ENCODE data around the gene SLC9A8.

The SLC9A8 gene

DNA sequence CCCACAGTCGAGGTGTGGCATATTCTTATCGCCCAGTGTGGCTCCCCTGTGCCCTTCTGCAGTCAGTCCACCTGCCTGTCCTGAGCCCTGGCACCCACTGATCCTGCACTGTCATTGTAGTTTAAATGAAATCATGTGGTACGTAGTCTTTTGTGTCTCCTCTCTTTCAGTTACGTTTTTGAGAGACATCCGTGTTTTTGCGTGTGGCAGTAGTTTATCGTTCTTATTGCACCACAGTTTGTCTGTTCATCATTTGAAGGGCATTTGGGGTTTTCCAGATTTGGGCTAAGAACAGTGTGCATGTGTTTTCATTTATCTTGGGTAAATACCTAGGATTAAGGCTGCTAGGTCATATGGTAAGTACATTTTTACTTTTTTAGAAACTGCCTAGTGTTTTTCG is 53.4 kb downstream of the SLC9A8 start:
- DNase-seq = no peak
- Mint-ChIP-seq H3K27me3 (no peaks in the 10 kb centered on the region), H3K4me3 (no peak overlapping the region), H3K4me1 (no peaks in the 10 kb centered on the region), H3K27ac (no peak overlapping the region), H3K9me3 (no peaks in the 10 kb centered on the region)
- no peak for ATAC-seq

GRCh38 chr20:49867453-49868215 is 55.0 kb downstream of the SLC9A8 start:
- peak overlapping the region; percentile 13 to 27 for H3K27ac Mint-ChIP-seq
- no peaks in the 10 kb centered on the region for H3K9me3 Mint-ChIP-seq
- no peak for DNase-seq
- no peak overlapping the region for H3K4me3 Mint-ChIP-seq
- H3K27me3 Mint-ChIP-seq = no peaks in the 10 kb centered on the region
- no peaks in the 10 kb centered on the region for H3K4me1 Mint-ChIP-seq
- ATAC-seq = no peak

DNA sequence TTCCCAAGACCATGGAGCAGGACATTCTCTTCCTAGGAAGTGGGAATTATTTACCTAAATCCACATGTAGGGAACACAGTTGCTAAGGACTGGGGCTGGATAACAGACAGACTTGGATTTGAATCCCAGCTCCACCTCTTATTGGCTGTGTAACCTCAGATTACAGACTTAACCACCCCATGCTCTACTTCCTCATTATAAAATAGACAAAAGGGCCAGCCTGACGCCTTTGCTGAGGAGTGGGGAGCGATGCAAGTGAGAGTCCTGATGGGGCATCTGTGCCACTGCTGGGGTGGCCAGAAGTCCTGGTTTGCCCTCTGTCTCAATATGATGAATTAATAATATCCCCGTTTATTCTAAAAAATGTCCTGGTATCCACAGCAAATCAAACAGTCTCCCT is 55.9 kb downstream of the SLC9A8 start:
- no peak for ATAC-seq
- no peak overlapping the region for H3K27ac Mint-ChIP-seq
- H3K4me1 Mint-ChIP-seq = no peaks in the 10 kb centered on the region

GRCh38 chr20:49868964-49869363 is 56.3 kb downstream of the SLC9A8 start:
- Mint-ChIP-seq H3K27me3 (no peaks in the 10 kb centered on the region), H3K4me1 (no peaks in the 10 kb centered on the region), H3K4me3 (no peak overlapping the region), H3K9me3 (no peaks in the 10 kb centered on the region), H3K27ac (peak overlapping the region in 1 of 2 donors; percentile 71)
- no peak for DNase-seq
- no peak for ATAC-seq

More for the DNA sequence above, 55.9 kb downstream of the SLC9A8 start:
- DNase-seq = no peak
- no peaks in the 10 kb centered on the region for H3K27me3 Mint-ChIP-seq
- H3K9me3 Mint-ChIP-seq = no peaks in the 10 kb centered on the region
- H3K4me3 Mint-ChIP-seq = no peak overlapping the region

- no peak overlapping the region for H3K4me3 Mint-ChIP-seq
- peak overlapping the region in 1 of 2 donors; percentile 23 for H3K27ac Mint-ChIP-seq
- no peaks in the 10 kb centered on the region for H3K4me1 Mint-ChIP-seq
These were observed 57.6 kb downstream of the SLC9A8 start for GRCh38 chr20:49870261-49870660.

DNA sequence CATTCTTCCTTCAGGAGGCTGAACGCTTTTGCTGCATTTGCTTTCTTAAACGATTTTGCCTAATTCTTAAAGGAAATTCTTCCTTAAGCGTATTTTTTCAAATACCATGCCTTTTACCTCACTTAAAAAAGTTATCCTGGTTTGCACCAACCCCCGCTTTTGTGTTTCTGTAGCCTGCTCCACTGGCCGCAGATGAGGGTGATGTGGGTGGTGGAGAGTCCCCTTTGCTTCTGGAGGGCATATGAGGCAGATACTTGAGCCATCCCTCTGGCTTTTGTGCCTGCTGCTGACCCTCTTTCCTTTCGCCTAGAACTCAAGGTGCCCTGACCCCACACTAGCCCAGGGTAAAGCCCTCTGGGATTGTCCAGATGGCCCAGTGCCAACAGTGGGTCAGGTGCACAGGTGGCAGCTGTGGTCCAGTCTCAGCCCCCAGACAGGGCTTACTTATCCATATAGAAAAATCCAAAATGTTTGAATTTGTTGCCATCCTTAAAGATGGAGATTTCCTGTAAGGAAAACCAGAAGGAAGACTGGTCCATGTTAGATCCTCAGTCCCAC is 58.8 kb downstream of the SLC9A8 start:
- DNase-seq = no peak
- ATAC-seq = no peak

More at GRCh38 chr20:49870261-49870660, 57.6 kb downstream of the SLC9A8 start:
- no peak for DNase-seq
- H3K27me3 Mint-ChIP-seq = no peaks in the 10 kb centered on the region
- no peaks in the 10 kb centered on the region for H3K9me3 Mint-ChIP-seq
- ATAC-seq = no peak

DNA sequence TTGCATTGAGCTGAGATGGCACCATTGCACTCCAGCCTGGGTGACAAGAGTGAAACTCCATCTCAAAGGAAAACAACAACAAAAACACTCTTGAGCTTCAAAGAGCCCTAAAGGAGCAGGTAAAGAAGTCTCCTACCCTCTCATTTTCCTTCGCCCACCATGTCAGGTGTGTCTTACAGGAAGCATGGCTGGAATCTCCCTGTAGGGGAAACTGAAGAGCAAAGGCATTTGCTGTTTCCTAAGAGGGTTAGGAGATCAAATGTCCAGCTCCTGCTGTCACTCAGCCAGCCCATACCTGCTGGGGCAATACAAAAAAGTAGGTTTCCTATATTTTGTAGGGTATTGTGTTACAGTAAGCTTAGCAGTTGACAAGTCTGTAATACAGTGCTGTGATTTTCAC is 59.4 kb downstream of the SLC9A8 start:
- Mint-ChIP-seq H3K4me3 (no peak overlapping the region), H3K27ac (peak overlapping the region in 1 of 2 donors; percentile 12), H3K9me3 (no peaks in the 10 kb centered on the region), H3K4me1 (no peaks in the 10 kb centered on the region), H3K27me3 (no peaks in the 10 kb centered on the region)
- ATAC-seq (no peak), DNase-seq (no peak)

More for the DNA sequence above, 58.8 kb downstream of the SLC9A8 start:
- Mint-ChIP-seq H3K27ac (peak overlapping the region; percentile 12 to 57), H3K4me1 (no peaks in the 10 kb centered on the region), H3K9me3 (no peaks in the 10 kb centered on the region), H3K4me3 (no peak overlapping the region), H3K27me3 (no peaks in the 10 kb centered on the region)

GRCh38 chr20:49874696-49875095 is 62.1 kb downstream of the SLC9A8 start:
- Mint-ChIP-seq H3K27me3 (no peaks in the 10 kb centered on the region), H3K9me3 (no peaks in the 10 kb centered on the region), H3K27ac (peak overlapping the region in 1 of 2 donors; percentile 14), H3K4me3 (no peak overlapping the region), H3K4me1 (no peaks in the 10 kb centered on the region)
- ATAC-seq (no peak), DNase-seq (no peak)

DNA sequence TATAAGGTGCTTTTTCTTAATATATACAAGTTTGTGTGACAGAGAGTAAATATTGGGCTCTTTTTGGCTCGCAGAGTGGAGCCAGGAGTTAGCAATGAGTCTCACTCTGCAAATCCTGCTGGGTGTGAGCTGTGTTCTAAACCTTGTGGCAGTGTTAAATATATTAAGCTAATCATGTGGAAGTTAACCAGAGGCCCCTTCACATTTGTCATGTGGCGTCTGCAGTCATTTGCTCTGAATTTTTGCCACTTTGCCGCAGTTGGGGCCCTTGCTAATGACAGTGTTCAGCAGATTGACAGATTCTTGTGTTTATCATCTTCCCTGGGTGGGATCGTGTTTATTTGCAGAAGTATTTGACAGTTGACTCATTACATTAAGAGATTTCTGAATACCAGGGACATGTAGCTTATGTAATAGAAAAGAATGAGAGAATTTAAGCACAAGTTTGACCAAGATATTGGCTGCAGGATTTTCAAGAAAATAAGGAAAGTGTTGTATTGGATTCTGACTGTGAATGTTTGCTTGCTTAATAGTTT is 64.8 kb downstream of the SLC9A8 start:
- no peak for ATAC-seq

DNA sequence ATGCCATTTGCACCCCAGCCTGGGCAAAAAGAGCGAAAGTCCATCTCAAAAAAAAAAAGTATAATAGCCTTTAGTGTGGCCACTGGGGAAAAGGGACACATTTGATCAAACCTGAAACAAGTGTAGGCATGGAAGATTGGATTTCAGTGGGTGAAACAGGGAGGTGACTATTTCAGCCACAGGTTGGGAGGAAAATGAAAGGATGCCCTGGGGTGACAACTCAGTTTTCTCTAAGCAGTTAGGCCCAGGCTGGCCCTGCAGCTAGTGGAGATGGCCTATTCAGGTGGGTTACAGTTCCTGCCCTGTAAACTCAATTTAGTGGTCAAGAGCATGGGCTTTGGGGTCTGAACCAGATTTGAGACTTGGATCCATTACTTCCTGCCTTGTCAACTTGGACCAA is 66.3 kb downstream of the SLC9A8 start:
- no peak for ATAC-seq
- Mint-ChIP-seq H3K9me3 (no peaks in the 10 kb centered on the region), H3K4me3 (no peak overlapping the region), H3K27me3 (no peaks in the 10 kb centered on the region), H3K4me1 (no peaks in the 10 kb centered on the region), H3K27ac (no peak overlapping the region)
- no peak for DNase-seq

More for the DNA sequence above, 64.8 kb downstream of the SLC9A8 start:
- H3K4me3 Mint-ChIP-seq = no peak overlapping the region
- DNase-seq = no peak
- no peaks in the 10 kb centered on the region for H3K27me3 Mint-ChIP-seq
- no peaks in the 10 kb centered on the region for H3K9me3 Mint-ChIP-seq
- no peak overlapping the region for H3K27ac Mint-ChIP-seq
- no peaks in the 10 kb centered on the region for H3K4me1 Mint-ChIP-seq

GRCh38 chr20:49880177-49880576 is 67.5 kb downstream of the SLC9A8 start:
- ATAC-seq (no peak), DNase-seq (no peak)
- Mint-ChIP-seq H3K4me1 (no peaks in the 10 kb centered on the region), H3K4me3 (no peak overlapping the region), H3K27ac (peak overlapping the region in 1 of 2 donors; percentile 27), H3K9me3 (no peaks in the 10 kb centered on the region), H3K27me3 (no peaks in the 10 kb centered on the region)

- Mint-ChIP-seq H3K9me3 (no peaks in the 10 kb centered on the region), H3K27ac (peak overlapping the region in 1 of 2 donors; percentile 2), H3K27me3 (no peaks in the 10 kb centered on the region), H3K4me3 (no peak overlapping the region), H3K4me1 (no peaks in the 10 kb centered on the region)
- DNase-seq (no peak), ATAC-seq (no peak)
These were observed 68.3 kb downstream of the SLC9A8 start for GRCh38 chr20:49880724-49881445.

- H3K27ac Mint-ChIP-seq = peak overlapping the region in 1 of 2 donors; percentile 44
These were observed 69.7 kb downstream of the SLC9A8 start for GRCh38 chr20:49882171-49882970.

DNA sequence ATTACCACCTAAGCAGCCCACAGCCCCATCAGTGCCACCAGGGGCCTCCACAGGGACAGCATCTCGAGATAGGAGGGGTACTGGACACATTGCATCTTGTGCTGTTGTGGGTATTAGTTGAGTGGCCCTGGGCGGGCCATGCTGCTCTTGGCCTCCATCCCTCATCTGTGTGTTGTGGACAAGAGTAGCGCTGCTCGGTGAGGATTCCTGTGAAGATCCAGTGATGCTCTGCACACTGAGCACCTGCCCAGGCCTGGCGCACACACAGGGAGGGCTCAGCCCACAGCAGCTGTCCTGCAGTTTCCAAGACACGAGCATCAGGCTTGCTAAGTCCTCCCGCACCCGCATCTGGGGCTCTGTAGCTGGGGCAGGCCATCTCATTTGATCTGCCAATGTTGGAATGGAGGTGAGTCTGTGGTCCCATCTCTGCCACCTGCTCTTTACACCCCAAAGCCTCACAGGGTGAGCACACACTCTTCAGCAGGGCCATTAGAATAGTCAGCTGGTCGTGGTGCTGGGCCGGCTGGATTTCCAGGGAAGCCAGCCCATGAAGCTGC is 70.7 kb downstream of the SLC9A8 start:
- Mint-ChIP-seq H3K4me1 (peaks cover 12% of the 10 kb centered on the region), H3K27ac (no peak overlapping the region), H3K9me3 (no peaks in the 10 kb centered on the region), H3K4me3 (no peak overlapping the region), H3K27me3 (no peaks in the 10 kb centered on the region)
- ATAC-seq = no peak
- DNase-seq = no peak

More at GRCh38 chr20:49882171-49882970, 69.7 kb downstream of the SLC9A8 start:
- H3K9me3 Mint-ChIP-seq = no peaks in the 10 kb centered on the region
- ATAC-seq = no peak
- H3K27me3 Mint-ChIP-seq = no peaks in the 10 kb centered on the region
- no peak for DNase-seq
- H3K4me1 Mint-ChIP-seq = peaks cover 3% of the 10 kb centered on the region
- H3K4me3 Mint-ChIP-seq = no peak overlapping the region
